Measurements from ENCODE around the gene DENND1A. TPM values are rescaled to one million over a fixed set of nuclear protein-coding genes. Genes with fewer than 3 reads are reported as not detected.
"Not testable (repeated sequence)": the region's sequence is repeated elsewhere in the genome, so short reads cannot be mapped to it uniquely, and the experiment has no call there.

Gene DENND1A
- total RNA-seq, 4 donors from 2014 or later: 20.9 to 33.6 (median 23.7) TPM

GRCh38 chr9:123739387-123739786, 190.5 kb downstream of the DENND1A start:
- Histone ChIP-seq H3K27me3 (no peaks in the 10 kb centered on the region), H3K27ac (no peak overlapping the region), H3K9me3 (no peaks in the 10 kb centered on the region), H3K36me3 (no peaks in the 10 kb centered on the region), H3K4me1 (peaks cover 0 to 26% (median 4%) of the 10 kb centered on the region in 3 donors), H3K4me3 (no peak overlapping the region)
- no peak for ATAC-seq
- WGBS, 2 donors (ENCODE audit: low coverage in 1 of 2): 80 to 100% methylated on average over 1 of the region's 1 CpG
- TF ChIP-seq POLR2A (IDR thresholded peaks at IDR 0.05) (no peak), CTCF (IDR thresholded peaks at IDR 0.05) (no peak), POLR2AphosphoS5 (IDR thresholded peaks at IDR 0.05) (no peak), EP300 (IDR thresholded peaks at IDR 0.05) (no peak)

- Histone ChIP-seq H3K36me3 (no peaks in the 10 kb centered on the region), H3K27me3 (no peaks in the 10 kb centered on the region), H3K4me3 (no peak overlapping the region), H3K27ac (no peak overlapping the region), H3K9me3 (no peaks in the 10 kb centered on the region), H3K4me1 (peaks cover 0 to 26% (median 4%) of the 10 kb centered on the region in 3 donors)
- no peak for ATAC-seq
- 81% methylated on average over 2 of the region's 2 CpGs for WGBS, 2 donors (ENCODE audit: low coverage in 1 of 2)
- TF ChIP-seq POLR2AphosphoS5 (IDR thresholded peaks at IDR 0.05) (no peak), EP300 (IDR thresholded peaks at IDR 0.05) (no peak), POLR2A (IDR thresholded peaks at IDR 0.05) (no peak), CTCF (IDR thresholded peaks at IDR 0.05) (no peak)
Observed at GRCh38 chr9:123738648-123739047, 191.3 kb downstream of the DENND1A start.

- 91 to 96% methylated on average over 4 of the region's 4 CpGs for WGBS, 2 donors (ENCODE audit: low coverage in 1 of 2)
- no peak for ATAC-seq
- Histone ChIP-seq H3K9me3 (no peaks in the 10 kb centered on the region), H3K27me3 (no peaks in the 10 kb centered on the region), H3K4me1 (no peaks in the 10 kb centered on the region), H3K36me3 (no peaks in the 10 kb centered on the region), H3K4me3 (no peak overlapping the region), H3K27ac (no peak overlapping the region)
- no peak for TF ChIP-seq CTCF (IDR thresholded peaks at IDR 0.05)
Observed at GRCh38 chr9:123735376-123735775, 194.6 kb downstream of the DENND1A start.

GRCh38 chr9:123728571-123728970, 201.4 kb downstream of the DENND1A start:
- not testable (repeated sequence) for H3K9me3 ChIP-seq, H3K27ac ChIP-seq, ATAC-seq, H3K36me3 ChIP-seq, H3K4me3 ChIP-seq, H3K4me1 ChIP-seq, H3K27me3 ChIP-seq
- 88 to 94% methylated on average over 5 of the region's 5 CpGs for WGBS, 2 donors (ENCODE audit: low coverage in 1 of 2)

GRCh38 chr9:123727332-123727731, 202.6 kb downstream of the DENND1A start:
- 100% methylated on average over 1 of the region's 1 CpG for WGBS, 2 donors (ENCODE audit: low coverage in 1 of 2)
- no peaks in the 10 kb centered on the region for H3K9me3 ChIP-seq
- H3K4me3 ChIP-seq: no peak overlapping the region
- no peak overlapping the region for H3K27ac ChIP-seq
- no peak for ATAC-seq
- H3K36me3 ChIP-seq: no peaks in the 10 kb centered on the region
- peaks cover 0 to 9% (median 4%) of the 10 kb centered on the region in 3 donors for H3K4me1 ChIP-seq
- no peaks in the 10 kb centered on the region for H3K27me3 ChIP-seq
- TF ChIP-seq POLR2A (IDR thresholded peaks at IDR 0.05) (no peak), CTCF (IDR thresholded peaks at IDR 0.05) (no peak), EP300 (IDR thresholded peaks at IDR 0.05) (no peak), POLR2AphosphoS5 (IDR thresholded peaks at IDR 0.05) (no peak)

GRCh38 chr9:123725389-123725788, 204.5 kb downstream of the DENND1A start:
- ATAC-seq: no peak
- no peaks in the 10 kb centered on the region for H3K36me3 ChIP-seq
- WGBS, 2 donors (ENCODE audit: low coverage in 1 of 2): 44 to 55% methylated on average over 1 to 6 of the region's 8 CpGs
- no peak overlapping the region for H3K4me3 ChIP-seq
- H3K27me3 ChIP-seq: no peaks in the 10 kb centered on the region
- no peak for TF ChIP-seq POLR2A (IDR thresholded peaks at IDR 0.05)
- no peak for TF ChIP-seq CTCF (IDR thresholded peaks at IDR 0.05)
- TF ChIP-seq POLR2AphosphoS5 (IDR thresholded peaks at IDR 0.05): no peak
- no peak for TF ChIP-seq EP300 (IDR thresholded peaks at IDR 0.05)
- peaks cover 0 to 9% (median 4%) of the 10 kb centered on the region in 3 donors for H3K4me1 ChIP-seq
- H3K27ac ChIP-seq: no peak overlapping the region
- no peaks in the 10 kb centered on the region for H3K9me3 ChIP-seq
